Upper lobe of right lung (tissue), 1 donor: ENCODE results near the gene RELL1. TPM values are rescaled to one million over a fixed set of nuclear protein-coding genes. Genes with fewer than 3 reads are reported as not detected.

Source experiments
- ATAC-seq: fragments of 200-7000 bp; cut with Tn5 transposase; one replicate; pipeline ENCODE4 v1.9.1; 2020; ENCODE audit warnings: mild to moderate bottlenecking, moderate library complexity
- DNase-seq: peaks from one replicate; pipeline ENCODE4 v3.0.0-alpha.2; 2020
- H3K27ac ChIP-seq: fragments of 200-600 bp; one replicate; pipeline ENCODE4 v1.8.0; 2022
- H3K27me3 ChIP-seq: fragments of 200-600 bp; one replicate; pipeline ENCODE4 v1.8.0; 2022; ENCODE audit warnings: mild to moderate bottlenecking
- H3K36me3 ChIP-seq: fragments of 200-600 bp; one replicate; pipeline ENCODE4 v1.8.0; 2022
- H3K4me1 ChIP-seq: fragments of 200-600 bp; one replicate; pipeline ENCODE4 v1.8.0; 2022
- H3K4me3 ChIP-seq: fragments of 200-600 bp; one replicate; pipeline ENCODE4 v1.8.0; 2022; ENCODE audit warnings: mild to moderate bottlenecking
- H3K9me3 ChIP-seq: fragments of 200-600 bp; one replicate; pipeline ENCODE4 v1.8.0; 2022
- CTCF ChIP-seq: fragments of 200-600 bp; IDR thresholded peaks from one replicate; pipeline ENCODE4 v1.8.0; 2022; ENCODE audit warnings: antibody characterized with exemption
- intact Hi-C: fragments of 100-400 bp; cut with DNase I; formaldehyde crosslinking; loops from one replicate; pipeline ENCODE4 v1.11.0; 2022
- total RNA-seq: library from RNA; stranded (reverse); fragmentation: NEBNext Ultra II Directional; extraction: Animal tissue kit (Norgen Biotek cat#: 25700); gene quantifications from one replicate; pipeline ENCODE4 v1.2.1, GENCODE V29; 2021
- donor health status: DM: no; HTN: yes; CAD: no; lungs with severe emphysema.

The RELL1 gene
- total RNA-seq, 1 donor from 2014 or later: 49.1 TPM

GRCh38 chr4:37641886-37642849, 44.0 kb downstream of the RELL1 start:
- Histone ChIP-seq H3K36me3 (peaks cover 31% of the 10 kb centered on the region), H3K27me3 (no peaks in the 10 kb centered on the region), H3K4me1 (peaks cover 11% of the 10 kb centered on the region), H3K27ac (no peak overlapping the region), H3K9me3 (no peaks in the 10 kb centered on the region), H3K4me3 (no peak overlapping the region)
- no peak for TF ChIP-seq CTCF
- peak; percentile 56 for ATAC-seq
- intact Hi-C loops: no loop called here
- no peak for DNase-seq

- Histone ChIP-seq H3K4me1 (peaks cover 11% of the 10 kb centered on the region), H3K4me3 (no peak overlapping the region), H3K9me3 (no peaks in the 10 kb centered on the region), H3K36me3 (peaks cover 30% of the 10 kb centered on the region), H3K27me3 (no peaks in the 10 kb centered on the region), H3K27ac (no peak overlapping the region)
- intact Hi-C loops: no loop called here
- TF ChIP-seq CTCF: no peak
- ATAC-seq (no peak), DNase-seq (no peak)
Measured at GRCh38 chr4:37641352-37641751, 44.8 kb downstream of the RELL1 start.

- Histone ChIP-seq H3K4me1 (peaks cover 11% of the 10 kb centered on the region), H3K27me3 (no peaks in the 10 kb centered on the region), H3K9me3 (no peaks in the 10 kb centered on the region), H3K27ac (no peak overlapping the region), H3K4me3 (no peak overlapping the region), H3K36me3 (peaks cover 24% of the 10 kb centered on the region)
- ATAC-seq: no peak
- TF ChIP-seq CTCF: no peak
- intact Hi-C loops: no loop called here
- no peak for DNase-seq
Measured at GRCh38 chr4:37639551-37640285, 46.5 kb downstream of the RELL1 start.

- ATAC-seq (no peak), DNase-seq (no peak)
- H3K27ac ChIP-seq: no peak overlapping the region
- H3K27me3 ChIP-seq: no peaks in the 10 kb centered on the region
- no peaks in the 10 kb centered on the region for H3K9me3 ChIP-seq
- H3K4me1 ChIP-seq: no peaks in the 10 kb centered on the region
- intact Hi-C loops: no loop called here
- peaks cover 36% of the 10 kb centered on the region for H3K36me3 ChIP-seq
- H3K4me3 ChIP-seq: no peak overlapping the region
- TF ChIP-seq CTCF: no peak
Measured at GRCh38 chr4:37635155-37635554, 51.0 kb downstream of the RELL1 start.

- Histone ChIP-seq H3K36me3 (peaks cover 36% of the 10 kb centered on the region), H3K4me3 (no peak overlapping the region), H3K4me1 (peaks cover 3% of the 10 kb centered on the region), H3K27me3 (no peaks in the 10 kb centered on the region), H3K27ac (no peak overlapping the region), H3K9me3 (no peaks in the 10 kb centered on the region)
- intact Hi-C loops: no loop called here
- no peak for TF ChIP-seq CTCF
- ATAC-seq (no peak), DNase-seq (no peak)
Measured at GRCh38 chr4:37634180-37634579, 52.0 kb downstream of the RELL1 start.
